RWPE1 (cell line): ENCODE data around the gene DNASE1L3.
A peak's percentile ranks its signal among the peaks of the same experiment; 100 is the strongest.

Source experiments
- CTCF ChIA-PET: fragments of 350-600 bp; sonication (Branson Sonifier 250); formaldehyde crosslinking; extraction: SDS; loops from one replicate; lab custom pipeline; 2021; lab: Yijun Ruan, JAX
- POLR2A ChIA-PET: fragments of 400-600 bp; formaldehyde crosslinking; extraction: SDS; loops from one replicate; lab custom pipeline; 2020; ENCODE audit warnings: antibody characterized with exemption; ENCODE audit not compliant: low non-redundant PET; lab: Yijun Ruan, JAX
- DNase-seq: peaks from one replicate; pipeline ENCODE4 v3.0.0; 2012; ENCODE audit warnings: low spot score
- H3K27ac ChIP-seq: fragments of 450-650 bp; 2 replicates; pipeline ENCODE4 v1.5.1; 2017
- CTCF ChIP-seq: fragments of 450-650 bp; conservative IDR thresholded peaks from 2 replicates; pipeline ENCODE4 v1.5.1; 2017; ENCODE audit warnings: low read depth, mild to moderate bottlenecking

Gene DNASE1L3

DNA sequence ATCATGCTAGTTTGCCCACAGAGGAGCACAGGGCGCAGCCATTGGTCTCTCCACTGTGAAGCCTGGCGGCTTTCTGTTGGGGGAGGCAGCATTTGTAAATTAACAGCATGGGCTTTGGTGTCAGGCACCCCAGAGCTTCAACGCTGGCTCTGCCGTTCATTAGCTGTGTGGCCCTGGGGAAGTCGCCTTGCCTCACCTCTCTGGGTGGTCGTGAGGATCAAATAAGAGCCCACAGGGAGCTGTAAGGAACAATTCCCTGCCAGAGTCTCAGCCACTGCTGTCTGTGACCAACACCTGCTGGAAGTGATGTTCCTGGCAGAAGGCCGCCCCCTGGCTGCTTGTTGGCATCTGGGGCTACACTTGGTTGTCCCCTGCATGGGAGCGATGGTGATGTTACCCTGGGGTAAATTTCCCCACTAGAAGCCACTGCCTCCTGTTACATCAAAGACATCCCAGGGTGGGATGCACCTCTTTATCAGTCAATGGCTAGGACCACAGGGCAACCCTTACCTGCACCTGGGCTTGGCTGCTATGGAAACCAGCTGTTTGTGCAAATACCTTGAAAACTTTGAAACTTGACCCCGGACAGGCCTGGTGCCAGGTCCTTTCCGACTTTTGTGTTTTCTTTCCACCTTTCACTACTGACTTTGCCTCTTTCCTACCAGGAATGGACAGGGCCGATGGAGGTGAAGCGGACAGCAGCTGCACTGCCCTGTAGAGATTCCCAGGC lies 36.9 kb downstream of the DNASE1L3 start:
- ChIA-PET CTCF (interaction anchor here (0.6 to 0.7 kb wide), 2 partner anchors 146 to 147 kb away, joined by 4 read pairs; no protein-coding TSS in a partner anchor), POLR2A (no interaction called here)
- no peak for DNase-seq
- no peak for TF ChIP-seq CTCF
- peak overlapping the region; percentile 49 for H3K27ac ChIP-seq

GRCh38 chr3:58173029-58173668 lies 37.6 kb downstream of the DNASE1L3 start:
- POLR2A ChIA-PET = no interaction called here
- no peak for DNase-seq
- CTCF ChIA-PET = interaction anchor here (0.6 to 0.7 kb wide), 2 partner anchors 146 to 148 kb away, joined by 4 read pairs; no protein-coding TSS in a partner anchor
- peak overlapping the region; percentile 49 for H3K27ac ChIP-seq
- TF ChIP-seq CTCF = no peak

GRCh38 chr3:58171126-58171525 lies 39.6 kb downstream of the DNASE1L3 start:
- CTCF ChIA-PET = no interaction called here
- POLR2A ChIA-PET = no interaction called here
- no peak for TF ChIP-seq CTCF
- peak overlapping the region; percentile 42 for H3K27ac ChIP-seq
- DNase-seq = no peak

DNA sequence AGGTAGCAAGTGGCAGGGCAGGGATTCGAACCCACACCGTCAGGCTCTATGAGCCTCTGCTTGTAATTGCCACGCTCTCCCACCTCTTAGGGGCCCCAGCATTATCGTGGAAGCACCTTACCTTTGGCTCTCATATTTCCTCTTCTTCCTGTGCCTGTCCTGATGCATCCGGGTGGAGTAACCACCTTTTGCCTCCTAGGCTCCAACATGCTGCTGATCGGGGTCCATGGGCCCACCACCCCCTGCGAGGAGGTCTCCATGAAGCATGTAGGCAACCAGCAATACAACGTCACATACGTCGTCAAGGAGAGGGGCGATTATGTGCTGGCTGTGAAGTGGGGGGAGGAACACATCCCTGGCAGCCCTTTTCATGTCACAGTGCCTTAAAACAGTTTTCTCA lies 40.4 kb downstream of the DNASE1L3 start:
- TF ChIP-seq CTCF = no peak
- H3K27ac ChIP-seq = peak overlapping the region; percentile 38
- POLR2A ChIA-PET = no interaction called here
- DNase-seq = no peak
- CTCF ChIA-PET = no interaction called here

DNA sequence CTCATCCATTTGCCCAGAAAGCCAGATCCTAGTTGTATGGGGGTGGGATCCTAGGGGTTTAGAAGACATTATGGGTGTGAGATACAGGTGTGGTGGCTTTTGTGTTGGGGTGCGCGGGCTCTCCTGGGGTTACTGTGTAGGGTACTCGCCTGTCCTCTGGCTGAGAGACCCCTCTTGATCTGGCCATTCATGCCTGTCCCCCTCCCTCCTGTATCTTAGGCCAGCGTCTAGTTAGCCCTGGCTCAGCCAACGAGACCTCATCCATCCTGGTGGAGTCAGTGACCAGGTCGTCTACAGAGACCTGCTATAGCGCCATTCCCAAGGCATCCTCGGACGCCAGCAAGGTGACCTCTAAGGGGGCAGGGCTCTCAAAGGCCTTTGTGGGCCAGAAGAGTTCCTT lies 41.4 kb downstream of the DNASE1L3 start:
- no peak for TF ChIP-seq CTCF
- DNase-seq = no peak
- CTCF ChIA-PET = no interaction called here
- POLR2A ChIA-PET = no interaction called here
- peak overlapping the region; percentile 31 for H3K27ac ChIP-seq

DNA sequence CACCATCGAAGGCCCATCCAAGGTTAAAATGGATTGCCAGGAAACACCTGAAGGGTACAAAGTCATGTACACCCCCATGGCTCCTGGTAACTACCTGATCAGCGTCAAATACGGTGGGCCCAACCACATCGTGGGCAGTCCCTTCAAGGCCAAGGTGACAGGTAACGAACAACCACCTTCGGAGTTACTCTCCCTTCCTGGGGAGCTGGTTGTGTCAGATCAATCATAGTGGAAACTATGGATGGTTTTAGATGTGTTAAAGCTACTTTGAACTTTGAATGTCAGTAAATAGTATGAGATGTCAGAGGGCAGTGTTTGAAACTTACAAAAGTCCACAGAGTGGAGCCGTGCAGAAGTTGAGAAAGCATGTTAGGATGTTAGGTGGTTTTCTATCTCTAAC lies 42.3 kb downstream of the DNASE1L3 start:
- H3K27ac ChIP-seq = peak overlapping the region; percentile 35
- TF ChIP-seq CTCF = no peak
- ChIA-PET POLR2A (no interaction called here), CTCF (no interaction called here)
- no peak for DNase-seq
